ENCODE data around the gene LEMD2. TPM values are rescaled to one million over a fixed set of nuclear protein-coding genes. Genes with fewer than 3 reads are reported as not detected.

Gene LEMD2
- total RNA-seq, 1 experiment from 2014 or later = 62.9 TPM

DNA sequence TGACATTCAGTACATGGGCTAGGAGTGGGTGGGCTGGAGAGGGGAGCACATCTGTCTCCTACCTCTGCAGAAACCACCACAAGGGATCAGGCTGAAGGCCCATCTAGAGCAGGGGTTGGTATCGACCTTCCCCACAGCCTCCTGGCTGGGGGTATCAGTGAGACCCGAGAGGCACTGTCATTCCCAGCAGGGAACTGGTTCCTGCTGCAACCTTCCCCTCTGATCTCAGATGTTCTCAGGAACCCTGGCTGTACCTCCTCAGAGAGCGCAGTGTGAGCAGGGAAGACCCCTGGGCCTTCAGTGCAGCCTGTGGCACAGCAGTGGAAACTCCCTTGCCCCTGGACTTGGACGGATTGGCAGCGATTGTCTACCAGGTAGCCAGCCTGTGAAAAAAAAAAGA lies 50.1 kb downstream of the LEMD2 start:
- DNase-seq (ENCODE audit: low spot score) (no peak), ATAC-seq (no peak)
- CTCF ChIA-PET = interaction anchor here (1.8 to 3.3 kb wide), 2 partner anchors 27 to 33 kb away, joined by 7 to 13 read pairs; partner anchors contain the start of gene UQCC2
- no peak for TF ChIP-seq SMAD4 (CRISPR knock-in tag; IDR thresholded peaks at IDR 0.05)
- TF ChIP-seq TCF7 (CRISPR knock-in tag; IDR thresholded peaks at IDR 0.05; ENCODE audit: low read depth) = no peak
- no peak for TF ChIP-seq GTF2I (CRISPR knock-in tag; conservative IDR thresholded peaks at IDR 0.05)
- no peak for TF ChIP-seq ZNF416 (CRISPR knock-in tag; IDR thresholded peaks at IDR 0.05)
- TF ChIP-seq, protein P1, sequence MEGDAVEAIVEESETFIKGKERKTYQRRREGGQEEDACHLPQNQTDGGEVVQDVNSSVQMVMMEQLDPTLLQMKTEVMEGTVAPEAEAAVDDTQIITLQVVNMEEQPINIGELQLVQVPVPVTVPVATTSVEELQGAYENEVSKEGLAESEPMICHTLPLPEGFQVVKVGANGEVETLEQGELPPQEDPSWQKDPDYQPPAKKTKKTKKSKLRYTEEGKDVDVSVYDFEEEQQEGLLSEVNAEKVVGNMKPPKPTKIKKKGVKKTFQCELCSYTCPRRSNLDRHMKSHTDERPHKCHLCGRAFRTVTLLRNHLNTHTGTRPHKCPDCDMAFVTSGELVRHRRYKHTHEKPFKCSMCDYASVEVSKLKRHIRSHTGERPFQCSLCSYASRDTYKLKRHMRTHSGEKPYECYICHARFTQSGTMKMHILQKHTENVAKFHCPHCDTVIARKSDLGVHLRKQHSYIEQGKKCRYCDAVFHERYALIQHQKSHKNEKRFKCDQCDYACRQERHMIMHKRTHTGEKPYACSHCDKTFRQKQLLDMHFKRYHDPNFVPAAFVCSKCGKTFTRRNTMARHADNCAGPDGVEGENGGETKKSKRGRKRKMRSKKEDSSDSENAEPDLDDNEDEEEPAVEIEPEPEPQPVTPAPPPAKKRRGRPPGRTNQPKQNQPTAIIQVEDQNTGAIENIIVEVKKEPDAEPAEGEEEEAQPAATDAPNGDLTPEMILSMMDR (IDR thresholded peaks at IDR 0.05) = no peak
- no peak for TF ChIP-seq ATF1 (CRISPR knock-in tag; IDR thresholded peaks at IDR 0.05)
- TF ChIP-seq, protein P2, sequence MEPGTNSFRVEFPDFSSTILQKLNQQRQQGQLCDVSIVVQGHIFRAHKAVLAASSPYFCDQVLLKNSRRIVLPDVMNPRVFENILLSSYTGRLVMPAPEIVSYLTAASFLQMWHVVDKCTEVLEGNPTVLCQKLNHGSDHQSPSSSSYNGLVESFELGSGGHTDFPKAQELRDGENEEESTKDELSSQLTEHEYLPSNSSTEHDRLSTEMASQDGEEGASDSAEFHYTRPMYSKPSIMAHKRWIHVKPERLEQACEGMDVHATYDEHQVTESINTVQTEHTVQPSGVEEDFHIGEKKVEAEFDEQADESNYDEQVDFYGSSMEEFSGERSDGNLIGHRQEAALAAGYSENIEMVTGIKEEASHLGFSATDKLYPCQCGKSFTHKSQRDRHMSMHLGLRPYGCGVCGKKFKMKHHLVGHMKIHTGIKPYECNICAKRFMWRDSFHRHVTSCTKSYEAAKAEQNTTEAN (CRISPR knock-in tag; IDR thresholded peaks at IDR 0.05) = no peak
- TF ChIP-seq ZNF671 (CRISPR knock-in tag; IDR thresholded peaks at IDR 0.05) = no peak
- TF ChIP-seq FOXK1 (CRISPR knock-in tag; IDR thresholded peaks at IDR 0.05) = no peak
- TF ChIP-seq ZNF121 (CRISPR knock-in tag; IDR thresholded peaks at IDR 0.05) = no peak
- TF ChIP-seq, protein P3, sequence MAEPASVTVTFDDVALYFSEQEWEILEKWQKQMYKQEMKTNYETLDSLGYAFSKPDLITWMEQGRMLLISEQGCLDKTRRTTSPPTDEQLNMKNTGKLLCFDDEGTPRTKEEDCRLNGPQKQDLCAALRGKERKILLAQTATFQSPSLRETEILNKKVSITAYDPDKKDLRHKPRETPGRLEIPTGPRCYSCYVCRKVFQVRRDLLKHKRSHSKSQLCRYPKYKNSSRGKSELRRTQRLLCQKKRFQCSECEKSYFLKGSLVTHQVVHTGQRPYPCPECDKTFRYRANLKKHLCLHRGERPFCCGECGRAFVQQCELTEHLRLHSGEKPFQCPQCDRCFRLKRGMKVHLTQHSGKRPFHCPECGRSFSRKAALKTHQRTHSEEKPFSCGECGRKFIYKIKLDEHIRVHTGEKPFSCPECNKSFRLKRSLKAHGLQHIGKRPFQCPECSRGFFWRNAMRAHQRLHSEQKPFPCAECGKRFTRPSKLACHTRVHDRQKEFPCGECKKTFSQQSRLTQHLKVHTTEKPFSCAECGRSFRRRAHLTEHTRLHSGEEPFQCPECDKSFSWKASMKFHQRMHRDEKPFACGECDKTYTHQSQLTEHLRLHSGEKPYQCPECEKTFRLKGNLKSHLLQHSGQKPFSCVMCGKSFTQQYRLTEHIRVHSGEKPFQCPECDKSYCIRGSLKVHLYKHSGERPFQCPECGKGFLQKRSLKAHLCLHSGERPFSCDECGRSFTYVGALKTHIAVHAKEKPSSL (CRISPR knock-in tag; conservative IDR thresholded peaks at IDR 0.05) = no peak
- TF ChIP-seq, protein P4, sequence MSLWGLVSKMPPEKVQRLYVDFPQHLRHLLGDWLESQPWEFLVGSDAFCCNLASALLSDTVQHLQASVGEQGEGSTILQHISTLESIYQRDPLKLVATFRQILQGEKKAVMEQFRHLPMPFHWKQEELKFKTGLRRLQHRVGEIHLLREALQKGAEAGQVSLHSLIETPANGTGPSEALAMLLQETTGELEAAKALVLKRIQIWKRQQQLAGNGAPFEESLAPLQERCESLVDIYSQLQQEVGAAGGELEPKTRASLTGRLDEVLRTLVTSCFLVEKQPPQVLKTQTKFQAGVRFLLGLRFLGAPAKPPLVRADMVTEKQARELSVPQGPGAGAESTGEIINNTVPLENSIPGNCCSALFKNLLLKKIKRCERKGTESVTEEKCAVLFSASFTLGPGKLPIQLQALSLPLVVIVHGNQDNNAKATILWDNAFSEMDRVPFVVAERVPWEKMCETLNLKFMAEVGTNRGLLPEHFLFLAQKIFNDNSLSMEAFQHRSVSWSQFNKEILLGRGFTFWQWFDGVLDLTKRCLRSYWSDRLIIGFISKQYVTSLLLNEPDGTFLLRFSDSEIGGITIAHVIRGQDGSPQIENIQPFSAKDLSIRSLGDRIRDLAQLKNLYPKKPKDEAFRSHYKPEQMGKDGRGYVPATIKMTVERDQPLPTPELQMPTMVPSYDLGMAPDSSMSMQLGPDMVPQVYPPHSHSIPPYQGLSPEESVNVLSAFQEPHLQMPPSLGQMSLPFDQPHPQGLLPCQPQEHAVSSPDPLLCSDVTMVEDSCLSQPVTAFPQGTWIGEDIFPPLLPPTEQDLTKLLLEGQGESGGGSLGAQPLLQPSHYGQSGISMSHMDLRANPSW (CRISPR knock-in tag; conservative IDR thresholded peaks at IDR 0.05; ENCODE audit: low read depth) = no peak
- no peak for TF ChIP-seq GABPB1 (CRISPR knock-in tag; IDR thresholded peaks at IDR 0.05)
- TF ChIP-seq, protein P5, sequence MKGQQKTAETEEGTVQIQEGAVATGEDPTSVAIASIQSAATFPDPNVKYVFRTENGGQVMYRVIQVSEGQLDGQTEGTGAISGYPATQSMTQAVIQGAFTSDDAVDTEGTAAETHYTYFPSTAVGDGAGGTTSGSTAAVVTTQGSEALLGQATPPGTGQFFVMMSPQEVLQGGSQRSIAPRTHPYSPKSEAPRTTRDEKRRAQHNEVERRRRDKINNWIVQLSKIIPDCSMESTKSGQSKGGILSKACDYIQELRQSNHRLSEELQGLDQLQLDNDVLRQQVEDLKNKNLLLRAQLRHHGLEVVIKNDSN (CRISPR knock-in tag; IDR thresholded peaks at IDR 0.05) = no peak
- TF ChIP-seq EMX1 (CRISPR knock-in tag; IDR thresholded peaks at IDR 0.05) = no peak
- no peak for TF ChIP-seq NR2C2 (CRISPR knock-in tag; IDR thresholded peaks at IDR 0.05)
- TF ChIP-seq ZNF317 (CRISPR knock-in tag; IDR thresholded peaks at IDR 0.05; ENCODE audit: borderline replicate concordance, low read depth) = no peak
- TF ChIP-seq, protein P6, sequence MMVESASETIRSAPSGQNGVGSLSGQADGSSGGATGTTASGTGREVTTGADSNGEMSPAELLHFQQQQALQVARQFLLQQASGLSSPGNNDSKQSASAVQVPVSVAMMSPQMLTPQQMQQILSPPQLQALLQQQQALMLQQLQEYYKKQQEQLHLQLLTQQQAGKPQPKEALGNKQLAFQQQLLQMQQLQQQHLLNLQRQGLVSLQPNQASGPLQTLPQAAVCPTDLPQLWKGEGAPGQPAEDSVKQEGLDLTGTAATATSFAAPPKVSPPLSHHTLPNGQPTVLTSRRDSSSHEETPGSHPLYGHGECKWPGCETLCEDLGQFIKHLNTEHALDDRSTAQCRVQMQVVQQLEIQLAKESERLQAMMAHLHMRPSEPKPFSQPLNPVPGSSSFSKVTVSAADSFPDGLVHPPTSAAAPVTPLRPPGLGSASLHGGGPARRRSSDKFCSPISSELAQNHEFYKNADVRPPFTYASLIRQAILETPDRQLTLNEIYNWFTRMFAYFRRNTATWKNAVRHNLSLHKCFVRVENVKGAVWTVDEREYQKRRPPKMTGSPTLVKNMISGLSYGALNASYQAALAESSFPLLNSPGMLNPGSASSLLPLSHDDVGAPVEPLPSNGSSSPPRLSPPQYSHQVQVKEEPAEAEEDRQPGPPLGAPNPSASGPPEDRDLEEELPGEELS (CRISPR knock-in tag; IDR thresholded peaks at IDR 0.05) = no peak
- no peak overlapping the region for H3K4me3 Mint-ChIP-seq
- POLR2A ChIA-PET = no interaction called here
- no peaks in the 10 kb centered on the region for H3K36me3 Mint-ChIP-seq
- peaks cover 6% of the 10 kb centered on the region; the same call in 1 of the 2 replicates for H3K4me1 Mint-ChIP-seq
- H3K27me3 Mint-ChIP-seq (ENCODE audit: low read depth) = no peaks in the 10 kb centered on the region
- H3K27ac Mint-ChIP-seq = no peak overlapping the region
- H3K9me3 Mint-ChIP-seq = no peaks in the 10 kb centered on the region

All from WTC11 (cell line).